Stimulated activated memory B cell treated with anti-CD40 and anti-IgM and Interleukin-4, amounts not matched to agents 10 μg/mL and 1 μg/mL and 100 μg/mL, for 72 hours (primary cell): ENCODE data around the gene SPEG.

ENCODE experiments used
- ATAC-seq: fragments of 150-1000 bp; cut with Tn5 transposase; 2 replicates; pipeline ENCODE4 v1.10.0; 2021
- H3K27ac Mint-ChIP-seq: one replicate; pipeline ENCODE4 v1.8.0; 2022; ENCODE audit warnings: mild to moderate bottlenecking, mixed read lengths
- H3K27me3 Mint-ChIP-seq: one replicate; pipeline ENCODE4 v1.8.0; 2022; ENCODE audit warnings: mixed read lengths
- H3K36me3 Mint-ChIP-seq: one replicate; pipeline ENCODE4 v1.8.0; 2022; ENCODE audit warnings: mixed read lengths
- H3K4me1 Mint-ChIP-seq: one replicate; pipeline ENCODE4 v1.8.0; 2022; ENCODE audit warnings: mixed read lengths
- H3K4me3 Mint-ChIP-seq: one replicate; pipeline ENCODE4 v1.8.0; 2022; ENCODE audit warnings: mild to moderate bottlenecking, moderate library complexity, mixed read lengths
- H3K9me3 Mint-ChIP-seq: one replicate; pipeline ENCODE4 v1.8.0; 2022; ENCODE audit warnings: mixed read lengths

Gene SPEG

DNA sequence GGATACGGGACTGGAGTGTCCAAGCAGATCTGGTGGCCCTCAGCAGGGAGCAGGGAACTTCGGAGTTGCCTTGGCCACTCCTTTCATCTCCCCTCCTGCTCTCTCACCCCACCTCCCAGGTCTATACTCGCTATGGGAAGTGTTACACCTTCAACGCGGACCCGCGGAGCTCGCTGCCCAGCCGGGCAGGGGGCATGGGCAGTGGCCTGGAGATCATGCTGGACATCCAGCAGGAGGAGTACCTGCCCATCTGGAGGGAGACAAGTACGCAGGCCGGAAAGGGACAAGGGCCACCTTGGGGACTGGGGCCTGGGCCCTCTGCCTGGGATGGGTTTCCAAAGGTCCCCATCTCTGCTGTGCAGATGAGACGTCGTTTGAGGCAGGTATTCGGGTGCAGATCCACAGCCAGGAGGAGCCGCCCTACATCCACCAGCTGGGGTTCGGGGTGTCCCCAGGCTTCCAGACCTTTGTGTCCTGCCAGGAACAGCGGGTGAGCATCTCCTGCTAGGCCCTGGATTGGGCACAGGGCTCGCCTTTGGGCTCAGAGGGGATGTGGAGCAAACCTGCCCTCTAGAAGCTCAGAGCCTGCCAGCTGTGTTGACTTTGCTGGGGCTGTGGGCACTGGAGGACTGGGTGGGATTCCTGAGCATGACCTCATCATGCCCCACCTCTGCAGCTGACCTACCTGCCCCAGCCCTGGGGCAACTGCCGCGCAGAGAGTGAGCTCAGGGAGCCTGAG is 97.2 kb downstream of the SPEG start:
- Mint-ChIP-seq H3K27me3 (peaks cover 84% of the 10 kb centered on the region), H3K27ac (no peak overlapping the region), H3K4me3 (no peak overlapping the region), H3K36me3 (no peaks in the 10 kb centered on the region), H3K4me1 (peaks cover 8% of the 10 kb centered on the region), H3K9me3 (no peaks in the 10 kb centered on the region)
- no peak for ATAC-seq

DNA sequence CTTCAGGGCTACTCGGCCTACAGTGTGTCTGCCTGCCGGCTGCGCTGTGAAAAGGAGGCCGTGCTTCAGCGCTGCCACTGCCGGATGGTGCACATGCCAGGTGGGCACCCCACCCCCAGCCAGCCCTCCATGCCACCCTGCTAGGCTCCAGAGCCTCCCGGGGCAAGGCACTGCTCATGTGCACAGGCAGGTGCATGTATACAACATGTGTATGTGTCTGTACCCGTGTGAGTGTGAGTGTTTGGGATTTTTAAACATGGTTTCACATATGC is 97.7 kb downstream of the SPEG start:
- no peaks in the 10 kb centered on the region for H3K36me3 Mint-ChIP-seq
- ATAC-seq = no peak
- no peak overlapping the region for H3K4me3 Mint-ChIP-seq
- H3K9me3 Mint-ChIP-seq = no peaks in the 10 kb centered on the region
- H3K27ac Mint-ChIP-seq = no peak overlapping the region
- H3K27me3 Mint-ChIP-seq = peaks cover 84% of the 10 kb centered on the region
- peaks cover 8% of the 10 kb centered on the region for H3K4me1 Mint-ChIP-seq

DNA sequence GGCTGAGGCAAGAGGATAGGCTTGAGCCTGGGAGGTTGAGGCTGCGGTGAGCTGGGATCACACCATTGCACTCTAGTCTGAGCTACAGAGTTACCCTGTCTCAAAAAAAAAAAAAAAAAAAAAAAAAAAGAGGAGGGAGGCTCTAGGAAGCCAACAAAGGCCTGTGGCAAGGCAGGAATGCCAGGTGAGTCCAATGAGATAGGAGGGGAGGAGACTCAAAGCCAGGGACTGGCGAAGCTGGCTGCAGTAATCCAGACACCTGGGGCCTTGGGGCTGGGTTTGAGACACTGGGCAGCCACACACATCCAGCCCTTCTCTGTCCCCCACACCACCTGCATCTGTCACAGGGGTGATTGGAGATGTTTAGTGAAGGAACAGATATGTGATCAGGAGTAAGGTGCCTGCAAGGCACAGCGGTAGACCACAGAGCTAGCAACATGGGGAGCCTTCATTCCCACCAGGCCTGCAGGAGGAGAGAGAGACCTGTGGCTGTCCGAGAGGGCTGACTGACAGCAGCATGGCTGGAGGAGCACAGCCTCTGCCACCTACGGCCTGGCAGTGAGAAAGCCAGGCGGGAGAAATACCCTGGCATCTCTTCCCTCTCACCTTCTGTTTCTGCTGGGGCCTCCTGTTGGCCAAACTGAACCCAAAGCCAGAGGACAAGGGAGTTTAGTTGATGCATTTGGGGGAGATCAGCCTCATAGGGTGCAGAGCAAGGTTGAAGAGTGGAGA is 99.5 kb downstream of the SPEG start:
- Mint-ChIP-seq H3K36me3 (peaks cover 5% of the 10 kb centered on the region), H3K4me3 (no peak overlapping the region), H3K9me3 (no peaks in the 10 kb centered on the region), H3K4me1 (peaks cover 8% of the 10 kb centered on the region), H3K27me3 (peaks cover 92% of the 10 kb centered on the region), H3K27ac (no peak overlapping the region)
- ATAC-seq = no peak

DNA sequence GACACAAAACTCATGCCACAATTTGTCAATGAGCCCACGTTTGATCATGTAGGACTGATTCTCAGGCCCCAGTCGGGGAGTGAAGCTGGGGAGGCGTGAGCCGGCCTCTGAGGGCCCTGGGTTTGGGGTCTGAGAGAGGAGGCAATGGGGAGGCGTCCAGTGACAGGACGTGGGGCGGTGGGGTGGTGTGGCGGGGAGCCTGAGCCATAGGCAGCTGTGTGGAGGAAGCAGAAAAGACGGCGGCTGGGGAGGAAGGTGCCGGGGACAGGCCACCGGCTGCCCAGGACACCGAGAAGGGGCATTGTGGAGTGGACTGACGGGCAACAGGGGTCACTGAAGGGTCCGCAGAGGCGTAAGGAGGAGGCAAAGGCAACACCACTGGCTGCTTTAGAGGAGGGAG is 101.8 kb downstream of the SPEG start:
- H3K4me1 Mint-ChIP-seq = peaks cover 4% of the 10 kb centered on the region
- no peaks in the 10 kb centered on the region for H3K9me3 Mint-ChIP-seq
- no peak for ATAC-seq

DNA sequence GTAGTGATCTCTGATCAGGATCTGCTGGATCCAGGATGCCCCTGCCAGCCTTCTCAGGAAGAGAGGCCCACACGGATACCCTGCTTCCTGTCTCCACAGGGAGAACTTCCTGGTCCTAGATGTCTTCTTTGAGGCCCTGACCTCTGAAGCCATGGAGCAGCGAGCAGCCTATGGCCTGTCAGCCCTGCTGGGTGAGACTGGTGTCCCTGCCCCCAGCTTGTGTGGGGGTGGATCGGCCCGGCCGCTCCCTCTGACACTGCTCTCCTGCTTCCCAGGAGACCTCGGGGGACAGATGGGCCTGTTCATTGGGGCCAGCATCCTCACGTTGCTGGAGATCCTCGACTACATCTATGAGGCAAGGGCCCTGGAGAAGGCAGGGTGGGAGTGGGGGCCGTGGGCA is 102.3 kb downstream of the SPEG start:
- Mint-ChIP-seq H3K4me3 (no peak overlapping the region), H3K9me3 (no peaks in the 10 kb centered on the region), H3K36me3 (peaks cover 14% of the 10 kb centered on the region), H3K27me3 (peaks cover 87% of the 10 kb centered on the region), H3K4me1 (peaks cover 5% of the 10 kb centered on the region), H3K27ac (no peak overlapping the region)
- ATAC-seq = no peak

More for the DNA sequence above, 101.8 kb downstream of the SPEG start:
- Mint-ChIP-seq H3K27me3 (peaks cover 92% of the 10 kb centered on the region), H3K4me3 (no peak overlapping the region), H3K27ac (no peak overlapping the region), H3K36me3 (peaks cover 14% of the 10 kb centered on the region)

- Mint-ChIP-seq H3K4me3 (no peak overlapping the region), H3K36me3 (peaks cover 14% of the 10 kb centered on the region), H3K9me3 (no peaks in the 10 kb centered on the region), H3K4me1 (peaks cover 11% of the 10 kb centered on the region), H3K27me3 (peaks cover 78% of the 10 kb centered on the region), H3K27ac (no peak overlapping the region)
- no peak for ATAC-seq
Observed at GRCh38 chr2:219537657-219538488, 103.2 kb downstream of the SPEG start.

GRCh38 chr2:219538504-219538951 is 103.9 kb downstream of the SPEG start:
- no peak overlapping the region for H3K27ac Mint-ChIP-seq
- H3K36me3 Mint-ChIP-seq = peaks cover 14% of the 10 kb centered on the region
- no peaks in the 10 kb centered on the region for H3K9me3 Mint-ChIP-seq
- no peak for ATAC-seq
- H3K27me3 Mint-ChIP-seq = peaks cover 71% of the 10 kb centered on the region
- H3K4me1 Mint-ChIP-seq = peaks cover 12% of the 10 kb centered on the region
- H3K4me3 Mint-ChIP-seq = no peak overlapping the region

- H3K36me3 Mint-ChIP-seq = peaks cover 14% of the 10 kb centered on the region
- no peaks in the 10 kb centered on the region for H3K9me3 Mint-ChIP-seq
- no peak overlapping the region for H3K27ac Mint-ChIP-seq
- peaks cover 70% of the 10 kb centered on the region for H3K27me3 Mint-ChIP-seq
- H3K4me1 Mint-ChIP-seq = peaks cover 14% of the 10 kb centered on the region
- no peak overlapping the region for H3K4me3 Mint-ChIP-seq
- ATAC-seq = no peak
Observed at GRCh38 chr2:219538956-219539788, 104.5 kb downstream of the SPEG start.

- H3K4me1 Mint-ChIP-seq = peaks cover 20% of the 10 kb centered on the region
- H3K4me3 Mint-ChIP-seq = no peak overlapping the region
- no peaks in the 10 kb centered on the region for H3K9me3 Mint-ChIP-seq
- peaks cover 14% of the 10 kb centered on the region for H3K36me3 Mint-ChIP-seq
- no peak overlapping the region for H3K27ac Mint-ChIP-seq
- H3K27me3 Mint-ChIP-seq = peaks cover 76% of the 10 kb centered on the region
- ATAC-seq = no peak
Observed at GRCh38 chr2:219539926-219540678, 105.5 kb downstream of the SPEG start.

DNA sequence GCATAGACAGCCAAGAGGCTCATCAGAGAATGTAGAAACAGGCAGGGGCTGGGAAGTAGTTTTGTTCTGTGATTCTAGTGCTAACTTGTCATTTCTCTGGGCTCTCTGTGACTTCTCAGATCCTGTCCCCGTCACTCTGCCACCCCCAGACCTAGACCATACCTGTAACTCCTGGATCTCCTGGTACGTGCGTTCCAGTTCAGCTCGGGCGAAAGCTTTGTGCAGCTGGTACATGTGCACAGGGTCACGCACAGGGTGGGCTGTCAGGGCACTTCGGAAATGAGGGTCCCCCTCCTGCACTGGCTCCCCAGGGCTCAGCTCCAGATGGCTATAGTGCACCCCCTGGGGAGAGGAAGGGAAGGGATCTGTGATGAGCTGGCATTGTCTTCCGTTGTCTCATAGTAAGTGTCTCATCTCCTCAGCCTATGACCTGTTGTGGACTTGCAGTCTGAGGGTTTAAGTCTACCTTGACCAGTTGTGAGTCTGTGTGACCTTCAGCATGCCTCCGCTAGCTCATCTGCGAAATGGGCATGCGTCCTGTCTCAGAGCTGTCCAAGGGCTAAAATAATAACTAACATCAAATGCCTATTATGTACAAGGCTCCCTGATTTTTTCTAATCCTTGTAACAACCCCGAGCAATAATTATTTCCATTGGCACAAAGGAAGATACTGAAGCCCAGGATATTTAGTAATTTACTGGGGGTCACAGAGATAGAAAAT is 106.3 kb downstream of the SPEG start:
- Mint-ChIP-seq H3K27me3 (peaks cover 76% of the 10 kb centered on the region), H3K36me3 (peaks cover 14% of the 10 kb centered on the region)
- ATAC-seq = no peak

GRCh38 chr2:219541611-219542180 is 107.1 kb downstream of the SPEG start:
- Mint-ChIP-seq H3K9me3 (no peaks in the 10 kb centered on the region), H3K27me3 (peaks cover 76% of the 10 kb centered on the region), H3K36me3 (peaks cover 14% of the 10 kb centered on the region), H3K4me3 (peak overlapping the region; percentile 33), H3K27ac (no peak overlapping the region), H3K4me1 (peaks cover 20% of the 10 kb centered on the region)
- ATAC-seq = peak; percentile 72

More for the DNA sequence above, 106.3 kb downstream of the SPEG start:
- Mint-ChIP-seq H3K4me1 (peaks cover 20% of the 10 kb centered on the region), H3K27ac (no peak overlapping the region), H3K4me3 (no peak overlapping the region), H3K9me3 (no peaks in the 10 kb centered on the region)

GRCh38 chr2:219542931-219543595 is 108.4 kb downstream of the SPEG start:
- Mint-ChIP-seq H3K4me1 (peaks cover 20% of the 10 kb centered on the region), H3K27ac (no peak overlapping the region), H3K4me3 (peak overlapping the region; percentile 77), H3K36me3 (peaks cover 14% of the 10 kb centered on the region), H3K27me3 (peaks cover 76% of the 10 kb centered on the region), H3K9me3 (no peaks in the 10 kb centered on the region)
- ATAC-seq = peak; percentile 62
